GM23338 (cell line): ENCODE measurements around the gene FRA10AC1. TPM values are rescaled to one million over a fixed set of nuclear protein-coding genes. Genes with fewer than 3 reads are reported as not detected.

Experiments used
- EZH2phosphoT487 ChIP-seq: fragments of 200-600 bp; sonication (generic); IDR thresholded peaks from one replicate; pipeline ENCODE4 v1.8.1; 2018; ENCODE audit warnings: antibody characterized with exemption; ENCODE audit not compliant: unreplicated experiment
- POLR2AphosphoS5 ChIP-seq: IDR thresholded peaks from 2 replicates; pipeline ENCODE4 v1.6.1; 2016; ENCODE audit warnings: antibody characterized with exemption, low read depth
- ZNF331 ChIP-seq: fragments of 250-450 bp; sonication (Bioruptor Pico); IDR thresholded peaks from 2 replicates; pipeline ENCODE4 v1.5.0; 2020; ENCODE audit warnings: low read depth, mild to moderate bottlenecking, moderate library complexity
- polyA plus RNA-seq: library from polyadenylated mRNA; unstranded; fragments of >200 nt; fragmentation: Nextera tagmentation; extraction: Ambion mirVana; gene quantifications from 2 replicates; pipeline ENCODE4 v1.2.1, GENCODE V29; 2016
- total RNA-seq: library from RNA; depleted of rRNA; stranded (reverse); fragments of >200 nt; shearing (Covaris generic); gene quantifications from 2 replicates; pipeline ENCODE4 v1.2.3, GENCODE V29; 2014
- TF ChIP-seq, protein P1 (sequence below): fragments of 250-450 bp; sonication (Bioruptor Pico); IDR thresholded peaks from 2 replicates; pipeline ENCODE4 v1.5.0; 2020; ENCODE audit warnings: mild to moderate bottlenecking, moderate library complexity
- TF ChIP-seq, protein P2 (sequence below), 2 experiments: fragments of 200-600 bp in 1 of 2; sonication (generic) in 1 of 2; conservative IDR thresholded peaks; 2 replicates each; pipeline versions ENCODE4 v1.5.1 to v1.6.1; 2016 to 2017; ENCODE audit warnings: antibody characterized with exemption in 2 of 2, low read depth in 2 of 2, mild to moderate bottlenecking in 2 of 2, moderate library complexity in 1 of 2
- TF ChIP-seq, protein P3 (sequence below): IDR thresholded peaks from one replicate; pipeline ENCODE4 v1.6.1; 2018; ENCODE audit warnings: antibody characterized with exemption; ENCODE audit not compliant: unreplicated experiment

The FRA10AC1 gene
- total and polyA plus RNA-seq, 2 experiments from 2014 or later, result 35.4 to 51.5 TPM

DNA sequence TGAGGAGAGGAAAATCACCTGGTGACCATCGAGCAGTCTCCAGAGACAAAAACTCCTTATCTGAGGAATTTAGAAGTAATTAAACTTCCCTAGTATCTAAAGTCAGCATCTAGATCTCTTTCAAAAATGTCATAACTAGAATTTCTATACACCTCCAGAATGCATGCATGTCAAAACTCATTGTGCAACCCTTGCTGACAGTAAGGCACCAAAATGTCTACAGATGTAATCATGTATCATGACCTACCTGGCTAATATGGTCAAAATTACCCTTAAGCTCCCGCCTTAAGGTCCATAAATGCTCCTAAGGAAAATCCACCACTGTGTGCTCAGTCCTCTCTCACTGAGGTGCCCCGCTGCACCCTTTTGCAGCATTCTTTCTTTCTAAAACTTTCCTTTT is 39.0 kb upstream of the FRA10AC1 start (continued):
- TF ChIP-seq, protein P1, sequence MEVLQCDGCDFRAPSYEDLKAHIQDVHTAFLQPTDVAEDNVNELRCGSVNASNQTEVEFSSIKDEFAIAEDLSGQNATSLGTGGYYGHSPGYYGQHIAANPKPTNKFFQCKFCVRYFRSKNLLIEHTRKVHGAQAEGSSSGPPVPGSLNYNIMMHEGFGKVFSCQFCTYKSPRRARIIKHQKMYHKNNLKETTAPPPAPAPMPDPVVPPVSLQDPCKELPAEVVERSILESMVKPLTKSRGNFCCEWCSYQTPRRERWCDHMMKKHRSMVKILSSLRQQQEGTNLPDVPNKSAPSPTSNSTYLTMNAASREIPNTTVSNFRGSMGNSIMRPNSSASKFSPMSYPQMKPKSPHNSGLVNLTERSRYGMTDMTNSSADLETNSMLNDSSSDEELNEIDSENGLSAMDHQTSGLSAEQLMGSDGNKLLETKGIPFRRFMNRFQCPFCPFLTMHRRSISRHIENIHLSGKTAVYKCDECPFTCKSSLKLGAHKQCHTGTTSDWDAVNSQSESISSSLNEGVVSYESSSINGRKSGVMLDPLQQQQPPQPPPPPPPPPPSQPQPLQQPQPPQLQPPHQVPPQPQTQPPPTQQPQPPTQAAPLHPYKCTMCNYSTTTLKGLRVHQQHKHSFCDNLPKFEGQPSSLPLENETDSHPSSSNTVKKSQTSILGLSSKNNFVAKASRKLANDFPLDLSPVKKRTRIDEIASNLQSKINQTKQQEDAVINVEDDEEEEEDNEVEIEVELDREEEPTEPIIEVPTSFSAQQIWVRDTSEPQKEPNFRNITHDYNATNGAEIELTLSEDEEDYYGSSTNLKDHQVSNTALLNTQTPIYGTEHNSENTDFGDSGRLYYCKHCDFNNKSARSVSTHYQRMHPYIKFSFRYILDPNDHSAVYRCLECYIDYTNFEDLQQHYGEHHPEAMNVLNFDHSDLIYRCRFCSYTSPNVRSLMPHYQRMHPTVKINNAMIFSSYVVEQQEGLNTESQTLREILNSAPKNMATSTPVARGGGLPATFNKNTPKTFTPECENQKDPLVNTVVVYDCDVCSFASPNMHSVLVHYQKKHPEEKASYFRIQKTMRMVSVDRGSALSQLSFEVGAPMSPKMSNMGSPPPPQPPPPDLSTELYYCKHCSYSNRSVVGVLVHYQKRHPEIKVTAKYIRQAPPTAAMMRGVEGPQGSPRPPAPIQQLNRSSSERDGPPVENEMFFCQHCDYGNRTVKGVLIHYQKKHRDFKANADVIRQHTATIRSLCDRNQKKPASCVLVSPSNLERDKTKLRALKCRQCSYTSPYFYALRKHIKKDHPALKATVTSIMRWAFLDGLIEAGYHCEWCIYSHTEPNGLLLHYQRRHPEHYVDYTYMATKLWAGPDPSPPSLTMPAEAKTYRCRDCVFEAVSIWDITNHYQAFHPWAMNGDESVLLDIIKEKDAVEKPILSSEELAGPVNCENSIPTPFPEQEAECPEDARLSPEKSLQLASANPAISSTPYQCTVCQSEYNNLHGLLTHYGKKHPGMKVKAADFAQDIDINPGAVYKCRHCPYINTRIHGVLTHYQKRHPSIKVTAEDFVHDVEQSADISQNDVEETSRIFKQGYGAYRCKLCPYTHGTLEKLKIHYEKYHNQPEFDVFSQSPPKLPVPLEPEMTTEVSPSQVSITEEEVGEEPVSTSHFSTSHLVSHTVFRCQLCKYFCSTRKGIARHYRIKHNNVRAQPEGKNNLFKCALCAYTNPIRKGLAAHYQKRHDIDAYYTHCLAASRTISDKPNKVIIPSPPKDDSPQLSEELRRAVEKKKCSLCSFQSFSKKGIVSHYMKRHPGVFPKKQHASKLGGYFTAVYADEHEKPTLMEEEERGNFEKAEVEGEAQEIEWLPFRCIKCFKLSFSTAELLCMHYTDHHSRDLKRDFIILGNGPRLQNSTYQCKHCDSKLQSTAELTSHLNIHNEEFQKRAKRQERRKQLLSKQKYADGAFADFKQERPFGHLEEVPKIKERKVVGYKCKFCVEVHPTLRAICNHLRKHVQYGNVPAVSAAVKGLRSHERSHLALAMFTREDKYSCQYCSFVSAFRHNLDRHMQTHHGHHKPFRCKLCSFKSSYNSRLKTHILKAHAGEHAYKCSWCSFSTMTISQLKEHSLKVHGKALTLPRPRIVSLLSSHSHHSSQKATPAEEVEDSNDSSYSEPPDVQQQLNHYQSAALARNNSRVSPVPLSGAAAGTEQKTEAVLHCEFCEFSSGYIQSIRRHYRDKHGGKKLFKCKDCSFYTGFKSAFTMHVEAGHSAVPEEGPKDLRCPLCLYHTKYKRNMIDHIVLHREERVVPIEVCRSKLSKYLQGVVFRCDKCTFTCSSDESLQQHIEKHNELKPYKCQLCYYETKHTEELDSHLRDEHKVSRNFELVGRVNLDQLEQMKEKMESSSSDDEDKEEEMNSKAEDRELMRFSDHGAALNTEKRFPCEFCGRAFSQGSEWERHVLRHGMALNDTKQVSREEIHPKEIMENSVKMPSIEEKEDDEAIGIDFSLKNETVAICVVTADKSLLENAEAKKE (CRISPR knock-in tag), result no peak
- TF ChIP-seq ZNF331 (CRISPR knock-in tag) (no peak), POLR2AphosphoS5 (no peak), EZH2phosphoT487 (no peak)
- TF ChIP-seq, protein P2, sequence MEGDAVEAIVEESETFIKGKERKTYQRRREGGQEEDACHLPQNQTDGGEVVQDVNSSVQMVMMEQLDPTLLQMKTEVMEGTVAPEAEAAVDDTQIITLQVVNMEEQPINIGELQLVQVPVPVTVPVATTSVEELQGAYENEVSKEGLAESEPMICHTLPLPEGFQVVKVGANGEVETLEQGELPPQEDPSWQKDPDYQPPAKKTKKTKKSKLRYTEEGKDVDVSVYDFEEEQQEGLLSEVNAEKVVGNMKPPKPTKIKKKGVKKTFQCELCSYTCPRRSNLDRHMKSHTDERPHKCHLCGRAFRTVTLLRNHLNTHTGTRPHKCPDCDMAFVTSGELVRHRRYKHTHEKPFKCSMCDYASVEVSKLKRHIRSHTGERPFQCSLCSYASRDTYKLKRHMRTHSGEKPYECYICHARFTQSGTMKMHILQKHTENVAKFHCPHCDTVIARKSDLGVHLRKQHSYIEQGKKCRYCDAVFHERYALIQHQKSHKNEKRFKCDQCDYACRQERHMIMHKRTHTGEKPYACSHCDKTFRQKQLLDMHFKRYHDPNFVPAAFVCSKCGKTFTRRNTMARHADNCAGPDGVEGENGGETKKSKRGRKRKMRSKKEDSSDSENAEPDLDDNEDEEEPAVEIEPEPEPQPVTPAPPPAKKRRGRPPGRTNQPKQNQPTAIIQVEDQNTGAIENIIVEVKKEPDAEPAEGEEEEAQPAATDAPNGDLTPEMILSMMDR (conservative IDR thresholded peaks at IDR 0.05; ENCODE audit: low read depth in 2 of 2), result no peak
- TF ChIP-seq, protein P3, sequence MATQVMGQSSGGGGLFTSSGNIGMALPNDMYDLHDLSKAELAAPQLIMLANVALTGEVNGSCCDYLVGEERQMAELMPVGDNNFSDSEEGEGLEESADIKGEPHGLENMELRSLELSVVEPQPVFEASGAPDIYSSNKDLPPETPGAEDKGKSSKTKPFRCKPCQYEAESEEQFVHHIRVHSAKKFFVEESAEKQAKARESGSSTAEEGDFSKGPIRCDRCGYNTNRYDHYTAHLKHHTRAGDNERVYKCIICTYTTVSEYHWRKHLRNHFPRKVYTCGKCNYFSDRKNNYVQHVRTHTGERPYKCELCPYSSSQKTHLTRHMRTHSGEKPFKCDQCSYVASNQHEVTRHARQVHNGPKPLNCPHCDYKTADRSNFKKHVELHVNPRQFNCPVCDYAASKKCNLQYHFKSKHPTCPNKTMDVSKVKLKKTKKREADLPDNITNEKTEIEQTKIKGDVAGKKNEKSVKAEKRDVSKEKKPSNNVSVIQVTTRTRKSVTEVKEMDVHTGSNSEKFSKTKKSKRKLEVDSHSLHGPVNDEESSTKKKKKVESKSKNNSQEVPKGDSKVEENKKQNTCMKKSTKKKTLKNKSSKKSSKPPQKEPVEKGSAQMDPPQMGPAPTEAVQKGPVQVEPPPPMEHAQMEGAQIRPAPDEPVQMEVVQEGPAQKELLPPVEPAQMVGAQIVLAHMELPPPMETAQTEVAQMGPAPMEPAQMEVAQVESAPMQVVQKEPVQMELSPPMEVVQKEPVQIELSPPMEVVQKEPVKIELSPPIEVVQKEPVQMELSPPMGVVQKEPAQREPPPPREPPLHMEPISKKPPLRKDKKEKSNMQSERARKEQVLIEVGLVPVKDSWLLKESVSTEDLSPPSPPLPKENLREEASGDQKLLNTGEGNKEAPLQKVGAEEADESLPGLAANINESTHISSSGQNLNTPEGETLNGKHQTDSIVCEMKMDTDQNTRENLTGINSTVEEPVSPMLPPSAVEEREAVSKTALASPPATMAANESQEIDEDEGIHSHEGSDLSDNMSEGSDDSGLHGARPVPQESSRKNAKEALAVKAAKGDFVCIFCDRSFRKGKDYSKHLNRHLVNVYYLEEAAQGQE, result no peak
